HG03575 (cell line): ENCODE data around the gene IPO4.

Source experiments
- ATAC-seq: cut with Tn5 transposase; IDR thresholded peaks from one replicate; pipeline ENCODE4 v1.9.1; 2021; ENCODE audit not compliant: unreplicated experiment, insufficient number of reproducible peaks, low FRiP score; ENCODE audit errors: extremely low read depth

Gene IPO4

DNA sequence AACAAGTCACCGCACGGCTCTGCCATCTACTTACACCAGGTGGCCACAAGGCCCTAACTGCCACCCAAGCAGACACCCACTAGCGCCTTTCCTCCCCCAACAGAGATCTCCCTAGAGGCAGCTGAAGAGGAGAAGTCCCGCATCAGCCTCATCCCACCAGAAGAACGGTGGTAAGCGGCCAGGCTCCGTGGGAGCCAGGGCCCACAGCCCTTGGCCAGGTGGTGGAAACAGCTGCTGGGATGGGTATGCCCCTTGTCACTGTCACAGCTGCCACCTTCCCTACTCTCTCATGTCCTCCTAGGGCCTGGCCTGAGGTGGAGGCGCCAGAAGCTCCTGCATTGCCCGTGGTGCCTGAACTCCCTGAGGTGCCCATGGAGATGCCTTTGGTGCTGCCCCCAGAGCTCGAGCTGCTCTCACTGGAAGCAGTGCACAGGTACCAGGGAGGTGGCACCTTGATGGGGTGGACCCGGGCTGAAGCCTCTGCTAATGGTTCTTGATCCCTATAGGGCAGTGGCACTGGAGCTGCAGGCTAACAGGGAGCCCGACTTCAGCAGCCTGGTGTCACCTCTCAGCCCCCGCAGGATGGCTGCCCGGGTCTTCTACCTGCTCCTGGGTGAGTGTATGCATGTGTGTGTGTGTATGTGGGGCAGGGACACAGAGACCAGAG lies 9.2 kb downstream of the IPO4 start:
- ATAC-seq = no peak

DNA sequence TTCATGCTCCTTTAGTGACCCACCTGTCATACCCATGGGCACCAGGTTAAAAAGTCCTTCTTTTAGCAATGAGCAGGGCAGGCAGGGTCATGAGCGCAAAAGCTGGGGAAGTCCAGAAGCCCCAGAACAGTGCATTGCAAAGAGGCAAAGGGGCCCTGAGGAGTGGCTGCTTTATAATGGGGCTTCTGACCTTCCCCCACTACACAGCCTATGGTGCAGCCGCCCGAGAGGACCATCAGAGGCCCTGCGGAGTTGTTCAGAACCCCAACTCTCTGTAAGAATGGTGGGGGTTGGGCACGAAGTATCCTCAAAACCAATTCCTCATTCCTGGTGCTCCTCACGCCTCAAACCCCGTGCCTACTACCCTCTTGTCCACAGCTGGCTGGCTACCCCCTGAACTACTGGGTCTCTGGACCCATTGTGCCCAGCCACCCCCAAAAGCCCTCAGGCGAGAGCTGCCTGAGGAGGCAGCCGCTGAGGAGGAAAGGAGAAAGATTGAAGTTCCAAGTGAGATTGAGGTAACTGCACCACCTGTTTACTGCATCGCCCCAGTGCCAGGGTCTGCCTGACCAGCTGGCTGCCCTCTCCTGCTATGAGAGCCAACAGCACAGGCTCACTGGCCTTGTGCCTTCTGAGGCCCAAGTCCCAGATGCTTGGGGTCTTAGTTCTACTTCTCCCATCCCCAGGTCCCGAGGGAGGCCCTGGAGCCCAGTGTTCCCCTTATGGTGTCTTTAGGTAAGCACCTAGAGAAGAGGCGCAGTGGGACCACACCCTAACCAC lies 10.0 kb downstream of the IPO4 start:
- ATAC-seq = no peak

DNA sequence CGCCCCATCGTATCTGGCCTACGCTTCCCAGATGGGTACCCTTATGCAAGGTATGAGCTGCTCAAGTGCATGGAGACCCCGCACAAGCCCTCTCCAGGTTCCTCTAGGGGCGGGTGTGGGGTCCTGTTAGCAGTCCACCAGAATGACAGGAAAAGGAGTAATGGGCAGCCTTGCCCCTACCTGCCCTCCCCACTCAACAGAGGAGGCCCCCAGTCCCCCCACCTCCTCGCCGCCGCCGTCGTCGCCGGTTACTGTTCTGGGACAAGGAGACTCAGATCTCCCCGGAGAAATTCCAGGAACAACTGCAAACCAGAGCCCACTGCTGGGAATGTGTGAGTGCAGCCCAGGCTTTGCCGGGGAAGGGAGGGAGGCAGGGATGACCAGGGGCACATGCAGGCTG lies 10.7 kb downstream of the IPO4 start:
- no peak for ATAC-seq

DNA sequence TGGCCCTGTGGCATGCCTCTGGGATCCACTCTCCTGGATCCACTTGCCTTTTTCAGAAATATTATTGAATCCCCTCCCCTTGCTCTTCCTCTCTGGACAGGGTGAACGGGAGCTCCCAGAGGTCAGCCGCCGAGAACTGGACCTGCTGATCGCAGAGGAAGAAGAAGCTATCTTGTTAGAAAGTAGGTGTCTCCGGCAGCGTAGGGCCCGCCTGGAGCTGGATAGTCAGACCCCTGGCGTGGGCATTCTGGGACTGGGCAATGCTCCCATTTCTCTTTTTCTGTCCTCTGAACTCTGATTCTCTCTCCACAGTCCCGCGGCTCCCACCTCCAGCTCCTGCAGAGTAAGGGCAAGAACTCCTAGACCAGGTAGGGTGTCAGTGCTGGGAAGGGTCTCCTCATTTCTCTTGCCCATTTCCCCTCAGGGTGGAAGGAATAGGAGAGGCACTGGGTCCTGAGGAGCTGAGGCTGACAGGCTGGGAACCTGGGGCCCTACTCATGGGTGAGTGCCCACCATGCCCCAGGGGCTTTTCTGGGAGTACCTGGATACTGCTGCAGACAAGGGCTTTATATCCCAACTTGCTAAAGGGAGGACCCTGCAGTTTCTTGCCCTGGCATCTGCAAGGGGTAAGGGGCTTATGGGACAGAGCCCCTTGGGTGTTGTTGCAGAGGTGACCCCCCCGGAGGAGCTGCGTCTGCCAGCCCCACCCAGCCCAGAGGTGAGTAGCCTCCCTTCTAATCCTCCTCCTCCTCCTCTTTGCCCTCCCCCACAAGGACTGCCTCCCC lies 11.4 kb downstream of the IPO4 start:
- ATAC-seq = no peak

DNA sequence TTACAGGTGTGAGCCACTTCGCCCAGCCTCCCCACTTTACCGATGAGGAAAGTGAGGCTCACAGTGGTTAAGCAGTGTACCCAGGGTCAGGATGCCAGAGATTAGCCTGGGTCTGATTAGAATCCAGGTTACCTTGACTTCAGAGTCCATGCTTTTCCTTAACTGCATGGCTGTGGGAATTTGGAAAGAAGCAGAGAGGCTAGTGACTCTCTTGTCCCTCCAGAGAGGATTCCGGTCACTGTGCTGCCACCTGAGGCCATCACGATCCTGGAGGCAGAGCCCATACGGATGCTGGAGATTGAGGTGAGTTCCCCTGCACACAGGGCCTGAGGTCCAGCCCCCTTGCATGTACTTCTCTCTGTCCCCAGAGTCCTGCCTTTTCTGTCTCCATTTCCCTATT lies 12.0 kb downstream of the IPO4 start:
- ATAC-seq = no peak

DNA sequence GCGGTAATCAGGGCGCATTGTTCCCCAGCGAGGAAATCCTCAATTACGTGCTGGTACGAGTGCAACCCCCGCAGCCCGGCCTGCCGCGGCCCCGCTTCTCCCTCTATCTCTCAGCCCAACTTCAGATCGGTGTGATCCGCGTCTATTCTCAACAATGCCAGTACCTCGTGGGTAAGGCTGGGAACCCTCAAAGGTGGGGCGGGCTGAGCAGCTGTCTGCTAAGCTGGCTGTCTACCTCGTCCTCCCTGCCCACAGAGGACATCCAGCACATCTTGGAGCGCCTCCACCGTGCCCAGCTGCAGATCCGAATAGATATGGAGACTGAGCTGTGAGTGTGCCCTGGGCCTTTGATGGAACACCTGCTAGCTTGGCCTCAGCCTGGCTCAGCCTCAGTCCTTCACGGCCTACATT lies 15.7 kb downstream of the IPO4 start:
- no peak for ATAC-seq

DNA sequence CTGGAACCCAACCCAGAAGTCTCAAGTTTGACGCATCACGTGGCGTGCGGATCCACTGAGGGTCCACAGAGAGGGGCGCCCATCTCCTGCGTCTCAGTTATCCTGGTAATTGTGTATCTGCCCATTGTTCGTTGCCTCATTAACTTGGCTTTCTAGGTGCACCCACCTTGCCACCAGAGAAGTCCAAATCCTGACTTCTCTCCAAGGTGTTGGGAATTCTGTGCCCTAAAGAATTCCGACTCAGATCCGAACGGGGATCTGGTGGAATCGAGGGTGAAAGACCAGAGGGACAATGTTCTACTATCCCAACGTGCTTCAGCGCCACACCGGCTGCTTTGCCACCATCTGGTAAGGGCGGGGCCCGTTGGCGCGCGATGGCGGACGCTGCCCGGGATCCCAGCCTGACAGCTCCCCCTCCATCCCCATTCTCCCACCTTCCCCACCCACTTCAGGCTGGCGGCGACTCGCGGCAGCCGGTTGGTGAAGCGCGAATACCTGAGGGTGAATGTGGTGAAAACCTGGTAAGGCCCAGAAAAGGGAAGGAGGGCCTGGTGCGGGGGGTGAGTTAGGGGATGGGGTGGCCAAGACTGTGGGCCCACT lies 16.3 kb downstream of the IPO4 start:
- ATAC-seq = no peak

DNA sequence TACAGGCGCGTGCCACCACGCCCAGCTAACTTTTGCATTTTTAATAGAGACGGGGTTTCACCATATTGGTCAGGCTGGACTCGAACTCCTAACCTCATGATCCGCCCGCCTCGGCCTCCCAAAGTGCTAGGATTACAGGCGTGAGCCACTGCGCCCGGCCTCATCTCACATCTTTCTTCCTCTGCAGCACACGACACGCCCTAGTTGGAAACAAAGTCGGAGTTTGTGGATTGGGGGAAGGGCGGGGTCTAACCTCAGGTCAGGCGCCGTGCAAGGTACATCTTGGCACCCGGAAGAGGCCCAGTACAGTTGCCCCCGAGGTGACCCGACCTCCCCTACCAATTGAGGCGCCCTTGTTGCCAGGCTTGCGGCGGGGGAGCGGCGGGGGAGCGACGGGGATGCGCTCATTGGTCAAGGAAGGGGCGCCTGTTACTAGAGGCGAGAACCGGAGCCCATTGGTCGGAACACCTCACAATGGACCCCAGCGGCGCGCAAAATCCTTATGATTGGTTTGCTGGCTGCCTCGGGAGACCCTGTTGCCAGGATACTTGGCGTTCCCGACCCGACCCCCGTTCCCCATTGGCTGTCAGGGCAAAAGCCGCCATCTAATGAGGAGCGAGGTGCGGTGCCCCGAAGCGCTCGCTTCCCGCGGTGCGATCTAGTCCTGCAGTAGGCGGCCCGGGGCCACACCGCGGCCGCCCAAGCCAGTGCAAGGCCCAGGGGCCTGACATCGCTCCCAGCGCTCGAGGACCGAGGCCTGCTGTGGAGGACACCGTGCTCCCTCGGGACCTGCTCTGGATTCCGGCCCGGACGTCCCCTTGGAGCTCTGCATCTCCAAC lies 17.0 kb downstream of the IPO4 start, which contains the start of gene REC8:
REC8 (plus strand) TSS at position 659 of the 839 bp plus-strand sequence. CDS start 473 bp downstream, outside the sequence.
- peak; percentile 30 for ATAC-seq

DNA sequence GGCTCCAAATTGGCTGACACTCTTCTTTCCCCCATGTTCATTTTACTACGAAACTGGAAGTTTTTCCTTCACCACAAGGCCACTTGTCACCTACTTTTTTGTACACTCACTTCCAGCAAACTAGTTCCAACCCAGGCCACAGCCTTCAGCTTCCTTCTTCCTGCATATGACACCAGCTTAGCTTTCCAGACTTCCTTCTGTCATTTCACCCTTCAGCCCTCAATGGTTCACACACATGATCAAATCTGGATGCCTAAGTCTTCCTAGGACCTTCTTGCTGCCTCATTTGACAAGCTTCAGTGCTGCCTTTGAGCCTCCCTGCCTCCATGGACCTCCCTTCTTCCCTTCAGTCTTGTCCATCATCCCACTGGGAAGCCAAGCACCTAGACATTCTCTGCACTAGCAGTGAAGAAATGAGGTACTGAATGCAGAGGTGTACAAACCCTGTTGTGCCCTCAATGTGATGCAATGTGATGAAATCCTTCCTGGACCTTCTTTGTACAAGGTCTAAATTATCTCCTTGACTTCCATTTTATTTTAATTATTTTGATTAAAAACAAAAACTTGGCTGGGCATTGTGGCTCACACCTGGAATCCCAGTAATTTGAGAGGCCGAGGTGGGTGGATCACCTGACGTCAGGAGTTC lies 21.0 kb downstream of the IPO4 start:
- no peak for ATAC-seq

DNA sequence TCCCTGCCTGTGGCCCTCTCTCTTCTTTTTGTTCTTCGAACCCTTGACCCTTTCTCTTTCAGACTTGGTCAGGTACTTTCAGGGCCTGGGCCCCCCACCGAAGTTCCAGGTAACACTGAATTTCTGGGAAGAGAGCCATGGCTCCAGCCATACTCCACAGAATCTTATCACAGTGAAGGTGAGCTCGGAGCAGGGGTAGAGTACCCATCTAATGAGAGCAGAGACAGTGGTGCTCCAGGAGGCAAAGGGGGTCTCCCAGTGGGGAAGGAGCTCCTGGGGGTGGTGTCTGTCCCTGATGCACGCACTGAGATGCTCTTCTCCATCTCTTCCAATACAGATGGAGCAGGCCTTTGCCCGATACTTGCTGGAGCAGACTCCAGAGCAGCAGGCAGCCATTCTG lies 22.8 kb downstream of the IPO4 start:
- ATAC-seq = no peak

DNA sequence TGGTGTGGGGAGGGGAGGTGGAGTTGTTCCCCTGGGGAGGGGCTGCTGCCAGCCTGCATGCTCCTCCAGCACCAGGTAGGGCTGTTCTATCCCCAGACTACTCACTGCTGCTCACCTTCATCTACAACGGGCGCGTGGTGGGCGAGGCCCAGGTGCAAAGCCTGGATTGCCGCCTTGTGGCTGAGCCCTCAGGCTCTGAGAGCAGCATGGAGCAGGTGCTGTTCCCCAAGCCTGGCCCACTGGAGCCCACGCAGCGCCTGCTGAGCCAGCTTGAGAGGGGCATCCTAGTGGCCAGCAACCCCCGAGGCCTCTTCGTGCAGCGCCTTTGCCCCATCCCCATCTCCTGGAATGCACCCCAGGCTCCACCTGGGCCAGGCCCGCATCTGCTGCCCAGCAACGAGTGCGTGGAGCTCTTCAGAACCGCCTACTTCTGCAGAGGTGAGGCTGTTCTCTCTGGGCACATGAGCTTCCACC lies 24.1 kb downstream of the IPO4 start:
- no peak for ATAC-seq

DNA sequence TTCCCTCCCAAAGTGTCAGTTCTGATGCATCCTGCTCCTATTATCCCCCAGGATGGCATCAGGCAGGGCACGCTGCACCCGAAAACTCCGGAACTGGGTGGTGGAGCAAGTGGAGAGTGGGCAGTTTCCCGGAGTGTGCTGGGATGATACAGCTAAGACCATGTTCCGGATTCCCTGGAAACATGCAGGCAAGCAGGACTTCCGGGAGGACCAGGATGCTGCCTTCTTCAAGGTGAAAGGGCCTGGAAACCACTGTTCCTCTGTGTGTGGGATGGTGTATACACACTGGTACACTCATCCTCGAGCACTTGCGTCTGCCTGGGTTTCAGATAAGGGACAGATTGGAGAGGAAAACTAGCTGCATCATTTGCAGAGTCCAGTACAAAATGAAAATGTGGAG lies 26.5 kb downstream of the IPO4 start:
- ATAC-seq = no peak

DNA sequence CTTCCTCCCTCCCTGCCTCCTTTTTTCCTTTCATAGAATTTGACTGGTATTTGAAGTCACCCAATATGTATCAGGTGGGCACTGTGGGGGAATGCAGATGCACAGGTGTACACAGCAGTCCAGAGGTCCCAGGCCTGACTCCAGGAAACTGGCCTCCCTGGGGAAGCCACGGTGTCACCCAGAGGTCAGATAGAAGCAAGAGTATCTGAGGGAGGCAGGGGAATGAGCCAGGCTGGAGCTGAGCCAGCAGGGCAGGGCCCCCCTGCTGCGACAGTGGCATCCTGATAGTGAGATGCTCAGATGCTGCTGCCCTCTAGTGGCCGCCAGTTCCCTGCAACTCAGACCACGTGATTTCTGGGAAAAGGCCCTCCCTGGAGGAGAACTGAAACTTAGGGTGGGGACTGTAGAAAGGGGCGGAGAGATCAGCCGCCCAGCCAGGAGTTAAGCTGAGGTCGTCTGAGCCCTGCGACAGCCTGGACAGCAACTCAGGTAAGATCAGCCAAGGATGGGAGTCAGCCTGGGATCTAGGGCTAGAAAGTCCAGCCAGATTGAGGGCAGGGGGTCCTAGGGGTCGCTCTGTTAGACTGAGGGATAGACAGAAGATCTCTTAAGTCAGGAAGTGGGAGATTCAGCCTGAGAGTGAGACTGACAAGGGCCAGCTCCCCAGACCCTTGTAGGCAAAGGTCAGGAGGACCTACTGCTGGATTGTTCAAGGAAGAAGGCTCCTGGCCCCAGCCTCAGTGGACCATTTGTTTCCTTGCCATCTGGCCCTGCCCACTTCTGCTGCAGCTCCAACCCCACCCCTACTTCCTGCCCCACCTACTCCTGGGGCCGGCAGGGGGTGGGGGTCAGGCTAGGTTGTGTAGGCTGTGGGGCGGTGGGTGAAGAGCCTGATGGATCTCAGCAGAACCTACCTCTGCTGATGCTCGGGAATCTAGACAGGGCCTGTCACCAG lies 27.5 kb downstream of the IPO4 start, which contains the start of gene IRF9:
IRF9 (plus strand) TSS at position 416 of the 955 bp plus-strand sequence. CDS start 880 bp downstream, outside the sequence.
- peak; percentile 60 for ATAC-seq

DNA sequence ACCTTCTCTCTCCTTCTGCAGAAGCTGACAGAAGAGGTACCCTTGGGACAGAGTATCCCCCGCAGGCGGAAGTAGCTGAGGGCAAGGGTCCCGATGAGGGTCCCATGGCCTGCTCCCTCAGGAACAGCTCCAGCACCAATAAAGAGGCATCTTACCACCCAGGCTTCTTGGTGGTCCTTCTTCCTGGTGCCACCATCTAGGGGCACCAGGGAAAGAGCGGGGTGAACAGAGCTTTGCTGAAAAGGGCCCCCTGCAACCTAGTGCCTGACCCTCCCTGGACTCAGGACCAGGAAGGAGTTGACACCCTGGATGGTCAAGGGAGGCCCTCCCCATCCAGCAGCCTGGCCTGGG lies 28.1 kb downstream of the IPO4 start:
- no peak for ATAC-seq

DNA sequence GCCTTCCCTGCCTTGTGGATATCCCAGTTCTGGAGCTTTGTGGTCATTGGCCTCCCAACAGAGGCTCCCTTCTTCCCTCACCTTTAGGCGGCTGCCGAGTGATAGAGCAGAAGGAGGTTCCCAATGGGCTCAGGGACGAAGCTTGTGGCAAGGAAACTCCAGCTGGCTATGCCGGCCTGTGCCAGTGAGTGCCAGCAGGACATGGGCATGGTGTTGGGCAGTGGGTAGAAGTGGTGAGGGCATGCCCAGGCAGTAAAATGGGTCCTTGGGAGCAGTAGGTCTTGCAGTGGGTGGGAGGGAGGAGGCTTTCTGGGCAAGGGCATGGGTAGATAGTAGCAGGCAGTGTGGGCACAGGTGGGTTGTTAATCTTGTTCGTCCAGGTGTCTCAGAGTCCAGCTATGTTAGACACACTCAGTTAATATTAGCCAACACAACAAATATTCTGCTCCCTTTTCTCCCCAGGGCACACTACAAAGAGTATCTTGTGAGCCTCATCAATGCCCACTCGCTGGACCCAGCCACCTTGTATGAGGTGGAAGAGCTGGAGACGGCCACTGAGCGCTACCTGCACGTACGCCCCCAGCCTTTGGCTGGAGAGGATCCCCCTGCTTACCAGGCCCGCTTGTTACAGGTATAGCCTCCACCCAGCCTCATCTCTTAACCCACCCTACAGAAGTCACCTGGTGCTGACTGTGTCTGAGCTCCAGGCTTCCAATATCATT lies 28.7 kb downstream of the IPO4 start:
- ATAC-seq = no peak

DNA sequence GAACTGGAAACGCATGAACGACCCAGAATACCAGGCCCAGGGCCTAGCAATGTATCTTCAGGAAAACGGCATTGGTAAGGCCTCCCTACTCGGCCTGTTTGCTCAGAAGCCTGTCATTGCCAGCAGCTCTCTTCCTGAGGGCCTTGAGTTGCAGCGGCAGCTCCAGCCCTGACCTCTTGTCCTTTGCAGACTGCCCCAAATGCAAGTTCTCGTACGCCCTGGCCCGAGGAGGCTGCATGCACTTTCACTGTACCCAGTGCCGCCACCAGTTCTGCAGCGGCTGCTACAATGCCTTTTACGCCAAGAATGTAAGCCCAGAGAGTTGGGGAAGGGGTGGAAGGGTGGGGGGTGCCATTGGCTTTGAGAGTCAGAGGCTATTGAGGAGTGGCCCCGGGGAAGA lies 31.3 kb downstream of the IPO4 start:
- no peak for ATAC-seq
